NT2/D1 (cell line): Measurements from ENCODE around the gene CATSPERZ.

ENCODE experiments used
- YY1 ChIP-seq: IDR thresholded peaks from 2 replicates; pipeline ENCODE4 v1.6.1; 2011; ENCODE audit not compliant: insufficient read length, insufficient read depth
- ZNF274 ChIP-seq: IDR thresholded peaks from 2 replicates; pipeline ENCODE4 v1.6.1; 2011; ENCODE audit warnings: mild to moderate bottlenecking, low read depth, low read length

- TF ChIP-seq ZNF274 (no peak), YY1 (no peak)
These were observed 13.4 kb upstream of the CATSPERZ start for GRCh38 chr11:64286801-64287159.
